Measurements from ENCODE around the gene TAF3.

Gene TAF3

GRCh38 chr10:7902413-7902812 lies 84.1 kb downstream of the TAF3 start:
- DNase-seq (ENCODE audit: low spot score) = no peak
- ChIA-PET CTCF (no interaction called here), POLR2A (ENCODE audit: low non-redundant PET) (no interaction called here)
- TF ChIP-seq CTCF (conservative IDR thresholded peaks at IDR 0.05; ENCODE audit: low read depth) = no peak
- no peak overlapping the region for H3K27ac ChIP-seq

- POLR2A ChIA-PET (ENCODE audit: low non-redundant PET) = no interaction called here
- no peak for DNase-seq (ENCODE audit: low spot score)
These were observed 85.5 kb downstream of the TAF3 start for GRCh38 chr10:7903851-7904250.

GRCh38 chr10:7906128-7906527 lies 87.8 kb downstream of the TAF3 start:
- DNase-seq (ENCODE audit: low spot score) = no peak
- no peak overlapping the region for H3K27ac ChIP-seq
- CTCF ChIA-PET = no interaction called here
- POLR2A ChIA-PET (ENCODE audit: low non-redundant PET) = no interaction called here
- TF ChIP-seq CTCF (conservative IDR thresholded peaks at IDR 0.05; ENCODE audit: low read depth) = no peak

More at GRCh38 chr10:7903851-7904250, 85.5 kb downstream of the TAF3 start:
- no peak overlapping the region for H3K27ac ChIP-seq
- TF ChIP-seq CTCF (conservative IDR thresholded peaks at IDR 0.05; ENCODE audit: low read depth) = no peak
- CTCF ChIA-PET = no interaction called here

GRCh38 chr10:7908541-7909210 lies 90.4 kb downstream of the TAF3 start:
- H3K27ac ChIP-seq = no peak overlapping the region
- ChIA-PET CTCF (interaction anchor here (0.5 kb wide), 1 partner anchor 27 kb away, joined by 3 read pairs; no protein-coding TSS in a partner anchor), POLR2A (ENCODE audit: low non-redundant PET) (no interaction called here)
- no peak for DNase-seq (ENCODE audit: low spot score)
- TF ChIP-seq CTCF (conservative IDR thresholded peaks at IDR 0.05; ENCODE audit: low read depth) = no peak

- no peak overlapping the region for H3K27ac ChIP-seq
- TF ChIP-seq CTCF (conservative IDR thresholded peaks at IDR 0.05; ENCODE audit: low read depth) = no peak
- CTCF ChIA-PET = no interaction called here
- POLR2A ChIA-PET (ENCODE audit: low non-redundant PET) = no interaction called here
- no peak for DNase-seq (ENCODE audit: low spot score)
These were observed 95.0 kb downstream of the TAF3 start for GRCh38 chr10:7913126-7913872.

- POLR2A ChIA-PET (ENCODE audit: low non-redundant PET) = no interaction called here
- CTCF ChIA-PET = interaction anchor here (0.6 kb wide), 1 partner anchor 198 kb away, joined by 4 read pairs; no protein-coding TSS in a partner anchor
- TF ChIP-seq CTCF (conservative IDR thresholded peaks at IDR 0.05; ENCODE audit: low read depth) = no peak
- no peak for DNase-seq (ENCODE audit: low spot score)
- H3K27ac ChIP-seq = no peak overlapping the region
These were observed 97.7 kb downstream of the TAF3 start for GRCh38 chr10:7915923-7916536.

Measured in RWPE1 (cell line).